Measurements from ENCODE around the gene SKIC2. TPM values are rescaled to one million over a fixed set of nuclear protein-coding genes. Genes with fewer than 3 reads are reported as not detected.
"Not testable (repeated sequence)": the region's sequence is repeated elsewhere in the genome, so short reads cannot be mapped to it uniquely, and the experiment has no call there.

SKIC2 gene
- total RNA-seq, 1 experiment from 2014 or later, result 72.3 TPM

GRCh38 chr6:31969712-31970603 lies 11.0 kb downstream of the SKIC2 start:
- DNase-seq (ENCODE audit: low read depth), result peak; percentile 58

GRCh38 chr6:31970604-31971271 lies 11.8 kb downstream of the SKIC2 start:
- DNase-seq (ENCODE audit: low read depth), result no peak

- DNase-seq (ENCODE audit: low read depth), result no peak
Measured at GRCh38 chr6:31971279-31971992, 12.5 kb downstream of the SKIC2 start.

GRCh38 chr6:31971993-31972708 lies 13.2 kb downstream of the SKIC2 start, which contains the start of gene DXO:
TSS of gene DXO (minus strand) at chr6:31972138. CDS start at chr6:31971675, 463 bp downstream.
- DNase-seq (ENCODE audit: low read depth), result peak; percentile 100

- peak; percentile 70 for DNase-seq (ENCODE audit: low read depth)
Measured at GRCh38 chr6:31972709-31973350, 13.9 kb downstream of the SKIC2 start.

- not testable (repeated sequence) for DNase-seq (ENCODE audit: low read depth)
Measured at GRCh38 chr6:31976065-31976464, 17.1 kb downstream of the SKIC2 start.

GRCh38 chr6:31977816-31978431 lies 18.9 kb downstream of the SKIC2 start:
- DNase-seq (ENCODE audit: low read depth), result no peak

GRCh38 chr6:31978831-31979230 lies 19.9 kb downstream of the SKIC2 start:
- no peak for DNase-seq (ENCODE audit: low read depth)

- DNase-seq (ENCODE audit: low read depth), result no peak
Measured at GRCh38 chr6:31979238-31979898, 20.4 kb downstream of the SKIC2 start.

GRCh38 chr6:31980195-31980876 lies 21.4 kb downstream of the SKIC2 start:
- DNase-seq (ENCODE audit: low read depth), result not testable (repeated sequence)

- not testable (repeated sequence) for DNase-seq (ENCODE audit: low read depth)
Measured at GRCh38 chr6:31980998-31981397, 22.0 kb downstream of the SKIC2 start.

- DNase-seq (ENCODE audit: low read depth), result not testable (repeated sequence)
Measured at GRCh38 chr6:31981744-31982143, 22.8 kb downstream of the SKIC2 start, which contains the start of gene C4A. TSS of gene C4A (plus strand) at chr6:31982057. CDS start at chr6:31982108, 51 bp downstream.

GRCh38 chr6:31989363-31989762 lies 30.4 kb downstream of the SKIC2 start:
- not testable (repeated sequence) for DNase-seq (ENCODE audit: low read depth)

GRCh38 chr6:31994421-31994820 lies 35.4 kb downstream of the SKIC2 start:
- not testable (repeated sequence) for DNase-seq (ENCODE audit: low read depth)

- DNase-seq (ENCODE audit: low read depth), result not testable (repeated sequence)
Measured at GRCh38 chr6:31996385-31996784, 37.4 kb downstream of the SKIC2 start.

- not testable (repeated sequence) for DNase-seq (ENCODE audit: low read depth)
Measured at GRCh38 chr6:32002546-32003268, 43.7 kb downstream of the SKIC2 start.

- not testable (repeated sequence) for DNase-seq (ENCODE audit: low read depth)
Measured at GRCh38 chr6:32003301-32003700, 44.3 kb downstream of the SKIC2 start.

GRCh38 chr6:32004393-32004792 lies 45.4 kb downstream of the SKIC2 start:
- DNase-seq (ENCODE audit: low read depth), result not testable (repeated sequence)

Data from M059J (cell line).